ENCODE results near the gene MXRA7. TPM values are rescaled to one million over a fixed set of nuclear protein-coding genes. Genes with fewer than 3 reads are reported as not detected.
"Not testable (repeated sequence)": the region's sequence is repeated elsewhere in the genome, so short reads cannot be mapped to it uniquely, and the experiment has no call there.

Gene MXRA7
- total RNA-seq, 1 donor from 2014 or later: 88.0 TPM

GRCh38 chr17:76735586-76736348 lies 25.0 kb upstream of the MXRA7 start:
- DNase-seq (ENCODE audit: low read depth, low spot score): no peak

GRCh38 chr17:76735006-76735405 lies 24.2 kb upstream of the MXRA7 start:
- no peak for DNase-seq (ENCODE audit: low read depth, low spot score)

DNA sequence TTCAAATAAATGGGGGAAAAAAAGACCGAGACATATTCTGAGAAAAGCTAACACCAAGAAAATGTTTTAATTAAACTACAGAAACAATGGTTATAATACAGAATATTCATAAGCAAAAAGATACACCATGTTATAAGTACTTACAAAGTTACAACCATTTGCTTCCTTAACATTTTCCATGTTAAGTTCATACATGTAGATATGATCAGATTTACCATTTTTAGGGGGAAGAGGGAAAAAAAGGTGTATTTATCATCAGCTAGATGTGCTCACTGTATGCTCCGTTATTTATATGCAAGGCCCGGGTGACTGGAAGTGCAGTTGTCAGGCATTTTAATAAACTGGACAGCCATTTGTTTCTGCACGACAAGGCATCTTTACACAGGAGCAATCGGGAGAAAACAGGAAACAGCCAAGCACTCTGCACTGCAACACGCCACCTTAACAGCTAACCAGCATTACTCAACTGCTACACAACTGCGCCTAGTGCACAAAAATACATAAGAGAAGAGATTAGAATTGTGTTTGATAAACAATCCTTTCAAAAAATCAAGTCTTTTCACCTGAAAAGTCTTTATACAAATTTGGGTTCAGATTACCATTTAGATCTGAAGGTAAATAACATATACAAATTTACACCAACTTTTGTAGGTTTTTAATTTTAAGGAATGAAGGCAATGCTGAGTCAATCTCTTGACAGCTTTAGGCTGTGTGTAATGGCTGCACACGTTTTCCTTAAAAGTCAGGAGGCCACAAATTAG lies 23.5 kb upstream of the MXRA7 start:
- no peak for DNase-seq (ENCODE audit: low read depth, low spot score)

DNA sequence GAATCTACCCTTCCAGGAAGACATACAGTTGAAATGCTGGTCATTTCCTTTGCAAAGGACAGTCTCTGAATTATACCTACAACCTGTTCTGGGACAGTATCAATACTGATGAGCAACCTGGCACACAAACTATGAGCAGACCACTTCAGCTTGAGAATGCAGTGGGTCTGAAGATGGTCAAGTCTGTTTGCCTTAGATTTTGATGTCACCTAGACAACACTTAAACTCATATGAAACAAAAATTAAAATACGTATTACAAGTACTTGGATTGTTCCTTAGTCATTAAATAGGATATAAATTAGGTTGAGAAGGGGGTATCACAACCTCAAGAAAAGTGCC lies 22.8 kb upstream of the MXRA7 start:
- no peak for DNase-seq (ENCODE audit: low read depth, low spot score)

- no peak for DNase-seq (ENCODE audit: low read depth, low spot score)
Observed at GRCh38 chr17:76732734-76733617, 22.2 kb upstream of the MXRA7 start.

DNA sequence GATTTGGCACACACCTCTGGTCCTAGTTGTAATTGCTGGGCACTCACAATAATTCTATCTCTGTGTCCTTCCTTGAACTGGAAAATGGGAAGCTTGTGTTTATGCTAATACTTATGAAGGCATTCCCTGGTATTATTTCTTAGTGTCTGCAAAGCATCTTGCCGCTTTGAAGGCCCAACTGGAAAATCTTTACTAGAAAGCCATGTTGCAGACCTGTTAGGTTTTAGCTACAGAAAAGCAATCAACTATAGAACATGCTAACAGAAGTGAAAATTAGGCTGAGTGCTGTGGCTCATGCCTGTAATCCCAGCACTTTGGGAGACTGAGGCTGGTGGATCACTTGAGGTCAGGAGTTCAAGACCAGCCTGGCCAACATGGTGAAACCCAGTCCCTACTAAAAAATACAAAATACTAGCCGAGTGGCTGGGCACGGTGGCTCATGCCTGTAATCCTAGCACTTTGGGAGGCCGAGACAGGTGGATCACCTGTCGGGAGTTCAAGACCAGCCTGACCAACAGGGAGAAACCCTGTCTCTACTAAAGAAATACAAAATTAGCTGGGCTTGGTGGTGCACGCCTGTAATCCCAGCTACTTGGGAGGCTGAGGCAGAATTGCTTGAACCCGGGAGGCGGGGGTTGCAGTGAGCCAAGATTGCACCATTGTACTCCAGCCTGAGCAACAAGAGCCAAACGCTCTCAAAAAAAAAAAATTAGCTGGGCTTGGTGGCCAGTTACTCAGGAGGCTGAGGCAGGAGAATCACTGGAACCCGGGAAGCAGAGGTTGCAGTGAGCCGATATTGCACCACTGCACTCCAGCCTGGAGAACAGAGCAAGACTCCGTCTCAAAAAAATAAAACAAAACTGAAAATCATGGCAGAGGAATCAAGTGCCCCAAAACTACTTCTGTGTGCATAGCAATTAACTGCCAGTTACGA lies 21.3 kb upstream of the MXRA7 start:
- not testable (repeated sequence) for DNase-seq (ENCODE audit: low read depth, low spot score)

GRCh38 chr17:76727745-76728456 lies 17.1 kb upstream of the MXRA7 start:
- no peak for DNase-seq (ENCODE audit: low read depth, low spot score)

GRCh38 chr17:76726776-76727718 lies 16.3 kb upstream of the MXRA7 start, which contains the start of gene METTL23:
Gene METTL23, plus strand, starts transcription at chr17:76726839. Its CDS starts 2,872 bp downstream, at chr17:76729711.
- no peak for DNase-seq (ENCODE audit: low read depth, low spot score)

DNA sequence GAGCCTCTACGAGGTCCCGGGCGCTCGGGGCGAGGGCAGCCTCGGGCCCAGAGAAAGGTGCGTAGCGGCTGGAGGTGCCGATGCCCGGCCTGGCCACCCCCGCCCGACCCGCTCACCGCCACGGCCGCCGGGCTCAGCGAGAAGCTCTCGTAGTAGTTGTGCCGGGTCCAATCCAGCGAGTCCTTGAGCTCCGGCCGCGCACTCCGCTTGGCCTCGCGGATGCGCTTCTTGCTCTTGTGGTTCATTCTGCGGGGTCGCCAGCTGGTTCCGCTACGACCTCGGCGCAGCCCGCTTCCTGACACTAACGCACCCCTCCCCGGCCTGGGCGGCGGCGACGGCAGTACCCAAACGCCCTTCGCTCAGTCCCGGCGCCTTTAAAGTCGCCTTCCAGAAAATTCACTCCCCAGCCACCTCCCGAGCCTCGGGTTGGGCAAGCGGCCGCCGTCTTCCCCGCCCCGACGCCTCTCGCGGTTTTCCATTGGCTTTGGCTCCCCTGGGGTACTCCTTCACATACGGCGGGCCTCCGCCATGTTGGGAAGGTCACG lies 15.5 kb upstream of the MXRA7 start, which contains the start of gene JMJD6:
TSS of gene JMJD6 (minus strand) at position 376 of the 545 bp plus-strand sequence. CDS start at position 245, 131 bp downstream.
- peak; percentile 85 for DNase-seq (ENCODE audit: low read depth, low spot score)

DNA sequence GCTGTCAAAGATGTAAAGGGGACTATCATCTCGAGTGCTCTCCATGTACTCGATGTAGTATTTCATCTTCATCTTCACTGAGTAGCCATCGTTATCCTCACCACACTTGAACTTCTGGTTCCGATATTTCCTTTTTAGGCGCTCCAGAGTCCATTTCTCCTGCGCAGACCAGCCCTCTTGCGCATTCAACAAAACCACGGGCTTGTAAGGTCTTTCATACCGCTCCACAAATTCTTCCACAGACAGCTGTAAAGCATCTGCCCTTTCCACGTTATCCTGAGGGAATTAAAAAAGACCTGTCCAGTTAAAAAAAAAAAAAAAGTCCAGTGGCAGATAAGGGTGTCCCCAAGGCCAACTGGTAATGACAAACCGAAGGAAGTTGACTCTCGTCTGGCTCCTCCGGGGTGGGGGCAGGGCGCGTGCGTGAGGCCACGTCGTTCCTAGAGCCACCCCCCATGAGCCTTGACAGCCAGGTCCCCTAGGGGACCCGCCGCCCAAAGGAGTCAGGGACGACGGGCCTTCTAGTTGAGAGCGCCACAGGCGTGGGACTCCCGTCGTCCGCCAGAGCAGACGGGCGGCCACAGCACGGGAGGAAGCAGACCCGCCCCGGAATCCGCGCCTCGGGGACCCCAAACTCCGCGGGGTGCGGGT lies 14.9 kb upstream of the MXRA7 start:
- DNase-seq (ENCODE audit: low read depth, low spot score): no peak

GRCh38 chr17:76723812-76724211 lies 13.0 kb upstream of the MXRA7 start:
- no peak for DNase-seq (ENCODE audit: low read depth, low spot score)

- DNase-seq (ENCODE audit: low read depth, low spot score): not testable (repeated sequence)
Observed at GRCh38 chr17:76722977-76723376, 12.2 kb upstream of the MXRA7 start.

DNA sequence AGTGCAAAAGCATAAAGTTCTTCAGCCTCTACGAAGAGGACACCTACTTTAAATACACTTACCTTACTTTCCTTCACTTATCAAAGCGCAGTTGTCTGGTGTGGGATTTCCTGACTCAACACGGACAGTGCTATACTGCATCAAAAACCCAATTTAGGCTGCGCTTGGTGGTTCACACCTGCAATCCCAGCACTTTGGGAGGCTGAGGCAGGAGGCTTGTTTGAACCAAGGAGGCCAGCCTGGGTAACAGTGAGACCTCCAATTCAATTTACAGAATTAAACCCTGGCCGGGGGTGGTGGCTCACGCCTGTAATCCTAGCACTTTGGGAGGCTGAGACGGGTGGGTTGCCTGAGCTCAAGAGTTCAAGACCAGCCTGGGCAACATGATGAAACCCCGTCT lies 11.5 kb upstream of the MXRA7 start:
- no peak for DNase-seq (ENCODE audit: low read depth, low spot score)

- no peak for DNase-seq (ENCODE audit: low read depth, low spot score)
Observed at GRCh38 chr17:76721463-76721862, 10.7 kb upstream of the MXRA7 start.

GRCh38 chr17:76720941-76721340 lies 10.2 kb upstream of the MXRA7 start:
- DNase-seq (ENCODE audit: low read depth, low spot score): no peak

GRCh38 chr17:76720211-76720610 lies 9.4 kb upstream of the MXRA7 start:
- DNase-seq (ENCODE audit: low read depth, low spot score): no peak

GRCh38 chr17:76718516-76718915 lies 7.8 kb upstream of the MXRA7 start:
- DNase-seq (ENCODE audit: low read depth, low spot score): no peak

DNA sequence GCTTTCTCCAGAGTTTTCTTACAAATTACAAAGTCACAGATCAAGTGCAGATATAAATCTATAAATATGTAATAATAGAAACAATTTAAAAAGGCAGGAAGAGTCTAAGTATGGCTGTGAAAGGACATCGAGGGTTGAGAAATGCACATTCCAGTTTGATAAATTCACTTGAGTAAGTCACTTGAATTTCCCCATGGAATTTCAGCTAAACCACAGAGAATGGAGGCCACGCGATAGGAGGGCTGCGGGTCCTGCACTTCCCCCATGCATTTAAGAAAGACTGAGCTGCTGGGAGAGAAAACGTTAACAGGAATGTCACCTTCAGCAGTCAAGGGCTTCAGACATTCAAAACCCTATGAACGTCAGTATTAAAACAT lies 6.1 kb upstream of the MXRA7 start:
- no peak for DNase-seq (ENCODE audit: low read depth, low spot score)

Data from pulmonary artery endothelial cell (primary cell).